ENCODE results near the gene KCNQ1. TPM values are rescaled to one million over a fixed set of nuclear protein-coding genes. Genes with fewer than 3 reads are reported as not detected.

KCNQ1 gene
- total and polyA plus RNA-seq, 2 of the 13 experiments (the other 11 are each of a cell fraction or from before 2014, with no cell fraction given): 0.02 to 0.08 TPM

DNA sequence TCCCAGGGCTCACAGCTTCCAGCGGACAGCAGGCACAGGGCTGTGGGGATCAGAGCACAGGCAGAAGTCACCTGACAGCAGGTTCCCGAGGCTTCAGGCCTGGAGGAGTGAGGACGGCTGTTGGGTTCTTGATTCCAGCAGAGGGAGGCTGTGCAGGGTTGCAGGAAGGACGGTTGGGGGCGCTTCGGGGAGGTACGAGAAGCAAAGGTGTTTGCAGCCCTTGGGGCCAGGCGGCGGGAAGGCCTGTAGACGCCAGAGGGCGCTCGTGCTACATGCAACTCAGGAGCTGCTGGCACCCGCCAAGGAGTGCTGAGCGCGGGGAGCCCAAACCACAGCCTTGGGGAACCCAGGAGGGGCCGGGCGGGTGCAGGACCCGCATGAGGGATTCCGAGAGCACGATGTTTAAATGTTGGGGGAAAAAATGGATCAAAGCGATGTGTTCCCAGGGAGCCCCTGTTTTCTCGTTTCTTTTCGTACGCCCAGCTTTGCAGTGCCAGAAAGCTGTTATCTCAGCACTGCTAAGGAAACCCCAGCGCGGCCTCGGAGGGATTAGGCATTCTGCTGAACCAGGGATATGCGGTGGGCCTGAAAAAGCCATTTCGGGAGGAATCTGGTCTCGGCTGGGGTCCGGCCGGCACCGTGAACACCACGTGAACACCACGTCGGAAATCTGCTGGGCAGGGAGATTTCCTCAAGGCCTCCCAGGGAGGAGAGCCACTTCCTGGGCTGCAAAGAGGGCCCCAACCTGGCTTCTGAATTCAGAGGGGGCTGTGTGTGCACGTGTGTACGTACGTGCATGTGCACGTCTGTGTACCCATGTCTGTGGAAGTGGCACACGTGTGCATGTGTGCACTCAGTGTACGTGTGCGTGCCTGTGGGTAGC is 88.1 kb downstream of the KCNQ1 start (continued):
- TF ChIP-seq ZNF782 (CRISPR knock-in tag; IDR thresholded peaks at IDR 0.05; ENCODE audit: borderline replicate concordance) (peak; percentile 58; the same call in 1 of the 2 replicates), RXRB (CRISPR knock-in tag; IDR thresholded peaks at IDR 0.05; ENCODE audit: borderline replicate concordance) (peak; percentile 53; the same call in 1 of the 2 replicates), ZNF446 (CRISPR knock-in tag; IDR thresholded peaks at IDR 0.05) (no peak), HDAC2 (CRISPR knock-in tag; IDR thresholded peaks at IDR 0.05) (peak; percentile 44; the same call in 1 of the 2 replicates), CCDC6 (CRISPR knock-in tag; IDR thresholded peaks at IDR 0.05) (peak; percentile 78), SUZ12 (IDR thresholded peaks at IDR 0.05; ENCODE audit: low read depth, low read length) (no peak), GATA4 (IDR thresholded peaks at IDR 0.05; ENCODE audit: borderline replicate concordance, low read depth) (no peak), SMARCC2 (IDR thresholded peaks at IDR 0.05) (no peak), FOXK1 (CRISPR knock-in tag; IDR thresholded peaks at IDR 0.05; ENCODE audit: borderline replicate concordance, low read depth) (peak; percentile 36; the same call in 1 of the 2 replicates), BRD4 (CRISPR knock-in tag; IDR thresholded peaks at IDR 0.05) (peak; percentile 71; the same call in 1 of the 2 replicates), PCBP1 (IDR thresholded peaks at IDR 0.05; ENCODE audit: borderline replicate concordance, low read depth, low read length) (no peak), DPF2 (CRISPR knock-in tag; IDR thresholded peaks at IDR 0.05; ENCODE audit: borderline replicate concordance, low read depth) (no peak), NR1H2 (CRISPR knock-in tag; IDR thresholded peaks at IDR 0.05; ENCODE audit: borderline replicate concordance, low read depth) (no peak), KLF12 (CRISPR knock-in tag; IDR thresholded peaks at IDR 0.05; ENCODE audit: borderline replicate concordance) (no peak), ZSCAN12 (CRISPR knock-in tag; IDR thresholded peaks at IDR 0.05) (no peak), GTF3A (CRISPR knock-in tag; conservative IDR thresholded peaks at IDR 0.05) (peak; percentile 84; the same call in 1 of the 2 replicates), ZNF570 (CRISPR knock-in tag; IDR thresholded peaks at IDR 0.05; ENCODE audit: borderline replicate concordance) (no peak), ZFY (CRISPR knock-in tag; IDR thresholded peaks at IDR 0.05) (peak; percentile 42; the same call in 1 of the 2 replicates), ZNF556 (CRISPR knock-in tag; IDR thresholded peaks at IDR 0.05; ENCODE audit: borderline replicate concordance) (peak; percentile 68), ZNF589 (CRISPR knock-in tag; conservative IDR thresholded peaks at IDR 0.05) (no peak), HNRNPL (IDR thresholded peaks at IDR 0.05; ENCODE audit: low read depth, low read length) (peak; percentile 39; the same call in 1 of the 2 replicates)
- TF ChIP-seq, protein P1, sequence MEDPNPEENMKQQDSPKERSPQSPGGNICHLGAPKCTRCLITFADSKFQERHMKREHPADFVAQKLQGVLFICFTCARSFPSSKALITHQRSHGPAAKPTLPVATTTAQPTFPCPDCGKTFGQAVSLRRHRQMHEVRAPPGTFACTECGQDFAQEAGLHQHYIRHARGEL (CRISPR knock-in tag; IDR thresholded peaks at IDR 0.05): no peak
- TF ChIP-seq, protein P2, sequence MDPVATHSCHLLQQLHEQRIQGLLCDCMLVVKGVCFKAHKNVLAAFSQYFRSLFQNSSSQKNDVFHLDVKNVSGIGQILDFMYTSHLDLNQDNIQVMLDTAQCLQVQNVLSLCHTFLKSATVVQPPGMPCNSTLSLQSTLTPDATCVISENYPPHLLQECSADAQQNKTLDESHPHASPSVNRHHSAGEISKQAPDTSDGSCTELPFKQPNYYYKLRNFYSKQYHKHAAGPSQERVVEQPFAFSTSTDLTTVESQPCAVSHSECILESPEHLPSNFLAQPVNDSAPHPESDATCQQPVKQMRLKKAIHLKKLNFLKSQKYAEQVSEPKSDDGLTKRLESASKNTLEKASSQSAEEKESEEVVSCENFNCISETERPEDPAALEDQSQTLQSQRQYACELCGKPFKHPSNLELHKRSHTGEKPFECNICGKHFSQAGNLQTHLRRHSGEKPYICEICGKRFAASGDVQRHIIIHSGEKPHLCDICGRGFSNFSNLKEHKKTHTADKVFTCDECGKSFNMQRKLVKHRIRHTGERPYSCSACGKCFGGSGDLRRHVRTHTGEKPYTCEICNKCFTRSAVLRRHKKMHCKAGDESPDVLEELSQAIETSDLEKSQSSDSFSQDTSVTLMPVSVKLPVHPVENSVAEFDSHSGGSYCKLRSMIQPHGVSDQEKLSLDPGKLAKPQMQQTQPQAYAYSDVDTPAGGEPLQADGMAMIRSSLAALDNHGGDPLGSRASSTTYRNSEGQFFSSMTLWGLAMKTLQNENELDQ (CRISPR knock-in tag; IDR thresholded peaks at IDR 0.05; ENCODE audit: borderline replicate concordance): 0 out of 2 replicates have a peak, but pooled peaks have one; percentile 22
- TF ChIP-seq, protein P3, sequence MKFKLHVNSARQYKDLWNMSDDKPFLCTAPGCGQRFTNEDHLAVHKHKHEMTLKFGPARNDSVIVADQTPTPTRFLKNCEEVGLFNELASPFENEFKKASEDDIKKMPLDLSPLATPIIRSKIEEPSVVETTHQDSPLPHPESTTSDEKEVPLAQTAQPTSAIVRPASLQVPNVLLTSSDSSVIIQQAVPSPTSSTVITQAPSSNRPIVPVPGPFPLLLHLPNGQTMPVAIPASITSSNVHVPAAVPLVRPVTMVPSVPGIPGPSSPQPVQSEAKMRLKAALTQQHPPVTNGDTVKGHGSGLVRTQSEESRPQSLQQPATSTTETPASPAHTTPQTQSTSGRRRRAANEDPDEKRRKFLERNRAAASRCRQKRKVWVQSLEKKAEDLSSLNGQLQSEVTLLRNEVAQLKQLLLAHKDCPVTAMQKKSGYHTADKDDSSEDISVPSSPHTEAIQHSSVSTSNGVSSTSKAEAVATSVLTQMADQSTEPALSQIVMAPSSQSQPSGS (CRISPR knock-in tag; IDR thresholded peaks at IDR 0.05): peak; percentile 55; the same call in 1 of the 2 replicates
- TF ChIP-seq, protein P4, sequence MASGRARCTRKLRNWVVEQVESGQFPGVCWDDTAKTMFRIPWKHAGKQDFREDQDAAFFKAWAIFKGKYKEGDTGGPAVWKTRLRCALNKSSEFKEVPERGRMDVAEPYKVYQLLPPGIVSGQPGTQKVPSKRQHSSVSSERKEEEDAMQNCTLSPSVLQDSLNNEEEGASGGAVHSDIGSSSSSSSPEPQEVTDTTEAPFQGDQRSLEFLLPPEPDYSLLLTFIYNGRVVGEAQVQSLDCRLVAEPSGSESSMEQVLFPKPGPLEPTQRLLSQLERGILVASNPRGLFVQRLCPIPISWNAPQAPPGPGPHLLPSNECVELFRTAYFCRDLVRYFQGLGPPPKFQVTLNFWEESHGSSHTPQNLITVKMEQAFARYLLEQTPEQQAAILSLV (CRISPR knock-in tag; IDR thresholded peaks at IDR 0.05; ENCODE audit: borderline replicate concordance): no peak

All from HepG2 (cell line).